Skin of body (tissue), 3 donors: ENCODE results near the gene RBM3. TPM values are rescaled to one million over a fixed set of nuclear protein-coding genes. Genes with fewer than 3 reads are reported as not detected.

Source experiments
- DNase-seq: peaks from one replicate; lab custom pipeline; 2025; lab: John Stamatoyannopoulos, UW
- small RNA-seq: library from RNA; depleted of rRNA; stranded (forward); fragments of <200 nt; gene quantifications from one replicate; pipeline ENCODE3, GENCODE V24; 2014; ENCODE audit warnings: low replicate concordance
- total RNA-seq: library from RNA; depleted of rRNA; stranded (reverse); fragments of >200 nt; gene quantifications from one replicate; pipeline ENCODE4 v1.2.3, GENCODE V29; 2014

Gene RBM3
- total RNA-seq, 1 donor from 2014 or later: 167 TPM

DNA sequence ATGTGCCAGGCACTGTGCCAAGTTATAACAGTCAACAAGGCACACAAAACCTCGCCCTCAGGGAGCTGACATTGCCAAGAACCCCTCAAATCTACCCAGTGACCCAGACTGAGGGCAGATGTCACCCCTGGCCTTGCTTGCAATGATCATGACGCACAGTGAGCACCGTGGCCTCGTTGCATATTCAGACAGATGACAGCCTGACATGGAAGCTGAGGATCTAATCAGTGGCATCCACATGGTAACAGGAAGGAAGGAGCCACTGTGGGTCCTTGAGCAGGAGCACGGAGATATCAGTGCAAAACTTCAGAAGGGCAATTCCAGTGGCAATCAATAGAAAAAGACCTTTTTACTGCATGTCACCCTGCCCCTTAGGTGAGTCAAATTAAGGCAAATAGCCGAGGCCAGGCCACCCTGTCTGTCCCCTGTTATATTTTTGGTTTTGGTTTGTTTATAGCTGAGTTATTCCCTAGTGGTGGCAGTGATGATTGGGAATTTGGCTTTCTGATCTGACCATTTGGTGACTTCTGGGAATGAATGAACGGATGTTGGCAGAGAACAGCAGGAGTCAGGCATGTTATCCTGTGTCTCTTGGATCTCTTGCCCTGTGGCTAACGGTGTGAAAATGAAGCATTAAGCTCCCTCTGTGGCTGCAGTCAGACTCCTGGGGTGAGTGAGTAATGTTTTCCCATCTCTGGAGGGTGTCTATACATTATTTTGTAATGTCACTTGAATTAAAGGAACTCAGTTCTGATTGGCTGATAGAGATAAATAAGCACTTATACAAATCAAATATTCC is 43.5 kb downstream of the RBM3 start:
- DNase-seq: no peak

- no peak for DNase-seq
These were observed 52.4 kb downstream of the RBM3 start for GRCh38 chrX:48626401-48627298.

Small RNAs within 50 kb of the gene (small RNA-seq; reads per million reads assigned to genes)
- gene MRPL32P1: not detected

Other genes starting within 250 kb of the RBM3 start
- not detected for gene SSX3, start 217.8 kb upstream of the RBM3 start, total RNA-seq
- not detected for gene SSX4, start 190.9 kb upstream of the RBM3 start, total RNA-seq
- not detected for gene SSX4B, start 162.5 kb upstream of the RBM3 start, total RNA-seq
- gene SLC38A5, start 104.2 kb upstream of the RBM3 start, total RNA-seq: 5.9 TPM
- 18.4 TPM for gene FTSJ1, start 98.3 kb upstream of the RBM3 start, total RNA-seq
- 3.2 TPM for gene PORCN, start 65.5 kb upstream of the RBM3 start, total RNA-seq
- gene EBP, start 52.7 kb upstream of the RBM3 start, total RNA-seq: 34.0 TPM
- 4.8 TPM for gene TBC1D25, start 34.8 kb upstream of the RBM3 start, total RNA-seq
- gene WDR13, start 23.0 kb downstream of the RBM3 start, total RNA-seq: 38.6 TPM
- gene WAS, start 109.3 kb downstream of the RBM3 start, total RNA-seq: 5.6 TPM
- gene SUV39H1, start 122.2 kb downstream of the RBM3 start, total RNA-seq: 2.2 TPM
- gene GLOD5, start 187.3 kb downstream of the RBM3 start, total RNA-seq: not detected
- gene GATA1, start 212.1 kb downstream of the RBM3 start, total RNA-seq: 1.1 TPM
- gene HDAC6, start 227.6 kb downstream of the RBM3 start, total RNA-seq: 58.6 TPM